Measurements from ENCODE around the gene PABPC3.

GRCh38 chr13:25084096-25084495 is 11.8 kb upstream of the PABPC3 start:
- TF ChIP-seq CTCF (conservative IDR thresholded peaks at IDR 0.05; ENCODE audit: low read length): no peak
- no peak for TF ChIP-seq EZH2phosphoT487 (IDR thresholded peaks at IDR 0.05; ENCODE audit: borderline replicate concordance)
